Keratinocyte (primary cell): Measurements from ENCODE around the gene EPHA1.

Experiments
- EZH2 ChIP-seq: IDR thresholded peaks from one replicate; pipeline ENCODE4 v1.6.1; 2012; ENCODE audit warnings: inconsistent platforms, mild to moderate bottlenecking, low read length, moderate library complexity
- TF ChIP-seq, protein P1 (sequence below), 3 experiments: IDR thresholded peaks in 1 of 3; conservative IDR thresholded peaks in 1 of 3; optimal IDR thresholded peaks in 1 of 3; 2 replicates in 2 of 3; 3 replicates in 1 of 3; pipeline versions ENCODE3 to v1.5.1; 2011; ENCODE audit warnings: low read length in 3 of 3, mild to moderate bottlenecking in 3 of 3, moderate library complexity in 2 of 3, control low read depth in 1 of 3, inconsistent platforms in 1 of 3; ENCODE audit not compliant: insufficient read depth in 2 of 3; ENCODE audit errors: extremely low read depth in 1 of 3

DNA sequence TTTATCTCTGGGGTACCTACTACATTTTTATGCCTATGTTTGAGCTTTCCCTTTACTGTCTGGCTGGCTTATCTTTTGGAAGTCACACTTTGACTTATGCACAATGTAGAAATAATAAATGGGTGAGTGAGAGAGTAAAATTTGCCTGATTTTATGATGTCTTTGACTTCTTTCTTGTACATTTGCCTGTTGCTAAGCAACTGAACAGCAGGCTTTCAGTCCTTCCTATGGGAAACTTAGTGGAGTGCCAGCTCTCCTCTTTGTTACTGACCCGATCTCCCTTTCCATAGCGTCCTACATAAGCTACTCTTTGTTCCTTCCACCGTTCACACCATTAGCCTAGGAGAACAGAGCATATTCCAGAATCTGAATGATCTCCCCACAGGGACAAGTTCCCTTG, 38.8 kb upstream of the EPHA1 start:
- TF ChIP-seq, protein P1, sequence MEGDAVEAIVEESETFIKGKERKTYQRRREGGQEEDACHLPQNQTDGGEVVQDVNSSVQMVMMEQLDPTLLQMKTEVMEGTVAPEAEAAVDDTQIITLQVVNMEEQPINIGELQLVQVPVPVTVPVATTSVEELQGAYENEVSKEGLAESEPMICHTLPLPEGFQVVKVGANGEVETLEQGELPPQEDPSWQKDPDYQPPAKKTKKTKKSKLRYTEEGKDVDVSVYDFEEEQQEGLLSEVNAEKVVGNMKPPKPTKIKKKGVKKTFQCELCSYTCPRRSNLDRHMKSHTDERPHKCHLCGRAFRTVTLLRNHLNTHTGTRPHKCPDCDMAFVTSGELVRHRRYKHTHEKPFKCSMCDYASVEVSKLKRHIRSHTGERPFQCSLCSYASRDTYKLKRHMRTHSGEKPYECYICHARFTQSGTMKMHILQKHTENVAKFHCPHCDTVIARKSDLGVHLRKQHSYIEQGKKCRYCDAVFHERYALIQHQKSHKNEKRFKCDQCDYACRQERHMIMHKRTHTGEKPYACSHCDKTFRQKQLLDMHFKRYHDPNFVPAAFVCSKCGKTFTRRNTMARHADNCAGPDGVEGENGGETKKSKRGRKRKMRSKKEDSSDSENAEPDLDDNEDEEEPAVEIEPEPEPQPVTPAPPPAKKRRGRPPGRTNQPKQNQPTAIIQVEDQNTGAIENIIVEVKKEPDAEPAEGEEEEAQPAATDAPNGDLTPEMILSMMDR (optimal IDR thresholded peaks at IDR 0.05 in 1 of 3, IDR thresholded peaks at IDR 0.05 in 1 of 3, conservative IDR thresholded peaks at IDR 0.05 in 1 of 3; ENCODE audit: extremely low read depth in 1 of 3, insufficient read depth in 2 of 3, low read length in 3 of 3), result no peak
- TF ChIP-seq EZH2, result no peak
